ENCODE data around the gene ELP2. TPM values are rescaled to one million over a fixed set of nuclear protein-coding genes. Genes with fewer than 3 reads are reported as not detected.
A peak's percentile ranks its signal among the peaks of the same experiment; 100 is the strongest.

Gene ELP2
- total RNA-seq, 2 donors from 2014 or later, result 147 to 152 TPM

GRCh38 chr18:36189486-36189885, 59.8 kb downstream of the ELP2 start:
- peaks cover 29% of the 10 kb centered on the region for H3K27me3 Mint-ChIP-seq
- H3K4me1 Mint-ChIP-seq, result peaks cover 14% of the 10 kb centered on the region
- H3K4me3 Mint-ChIP-seq, result no peak overlapping the region
- DNase-seq (no peak), ATAC-seq (no peak)
- H3K36me3 Mint-ChIP-seq (ENCODE audit: low read depth), result peaks cover 6% of the 10 kb centered on the region
- no peak overlapping the region for H3K27ac Mint-ChIP-seq
- H3K9me3 ChIP-seq (ENCODE audit: control insufficient read depth, low read length, poor library complexity, severe bottlenecking), result no peaks in the 10 kb centered on the region

GRCh38 chr18:36191286-36191685, 61.6 kb downstream of the ELP2 start:
- no peak overlapping the region for H3K4me3 Mint-ChIP-seq
- peaks cover 6% of the 10 kb centered on the region for H3K36me3 Mint-ChIP-seq (ENCODE audit: low read depth)
- no peak for DNase-seq
- peaks cover 39% of the 10 kb centered on the region for H3K27me3 Mint-ChIP-seq
- ATAC-seq, result no peak
- H3K27ac Mint-ChIP-seq, result no peak overlapping the region
- no peaks in the 10 kb centered on the region for H3K9me3 ChIP-seq (ENCODE audit: control insufficient read depth, low read length, poor library complexity, severe bottlenecking)
- H3K4me1 Mint-ChIP-seq, result peaks cover 12% of the 10 kb centered on the region

GRCh38 chr18:36191711-36192110, 62.0 kb downstream of the ELP2 start:
- DNase-seq, result no peak
- Mint-ChIP-seq H3K4me3 (no peak overlapping the region), H3K27me3 (peaks cover 39% of the 10 kb centered on the region), H3K4me1 (peaks cover 12% of the 10 kb centered on the region), H3K27ac (no peak overlapping the region), H3K36me3 (ENCODE audit: low read depth) (peaks cover 6% of the 10 kb centered on the region)
- no peaks in the 10 kb centered on the region for H3K9me3 ChIP-seq (ENCODE audit: control insufficient read depth, low read length, poor library complexity, severe bottlenecking)
- no peak for ATAC-seq

- Mint-ChIP-seq H3K4me3 (no peak overlapping the region), H3K36me3 (ENCODE audit: low read depth) (peaks cover 2% of the 10 kb centered on the region), H3K27me3 (peaks cover 21% of the 10 kb centered on the region)
Observed at GRCh38 chr18:36194600-36195315, 65.1 kb downstream of the ELP2 start.

GRCh38 chr18:36195427-36196122, 65.9 kb downstream of the ELP2 start:
- DNase-seq, result no peak
- no peak for ATAC-seq
- no peaks in the 10 kb centered on the region for H3K9me3 ChIP-seq (ENCODE audit: control insufficient read depth, low read length, poor library complexity, severe bottlenecking)
- peaks cover 2% of the 10 kb centered on the region for H3K4me1 Mint-ChIP-seq
- H3K27me3 Mint-ChIP-seq, result peaks cover 21% of the 10 kb centered on the region
- peaks cover 2% of the 10 kb centered on the region for H3K36me3 Mint-ChIP-seq (ENCODE audit: low read depth)
- peak overlapping the region; percentile 49 for H3K4me3 Mint-ChIP-seq
- no peak overlapping the region for H3K27ac Mint-ChIP-seq

More at GRCh38 chr18:36194600-36195315, 65.1 kb downstream of the ELP2 start:
- peaks cover 2% of the 10 kb centered on the region for H3K4me1 Mint-ChIP-seq
- no peak for DNase-seq
- no peaks in the 10 kb centered on the region for H3K9me3 ChIP-seq (ENCODE audit: control insufficient read depth, low read length, poor library complexity, severe bottlenecking)
- ATAC-seq, result no peak
- no peak overlapping the region for H3K27ac Mint-ChIP-seq

GRCh38 chr18:36196238-36196995, 66.7 kb downstream of the ELP2 start:
- Mint-ChIP-seq H3K27ac (no peak overlapping the region), H3K36me3 (ENCODE audit: low read depth) (no peaks in the 10 kb centered on the region), H3K4me3 (peak overlapping the region; percentile 49), H3K4me1 (peaks cover 2% of the 10 kb centered on the region), H3K27me3 (peaks cover 15% of the 10 kb centered on the region)
- H3K9me3 ChIP-seq (ENCODE audit: control insufficient read depth, low read length, poor library complexity, severe bottlenecking), result no peaks in the 10 kb centered on the region
- ATAC-seq (no peak), DNase-seq (no peak)

GRCh38 chr18:36197511-36198166, 67.9 kb downstream of the ELP2 start:
- Mint-ChIP-seq H3K4me3 (no peak overlapping the region), H3K4me1 (peaks cover 2% of the 10 kb centered on the region), H3K36me3 (ENCODE audit: low read depth) (no peaks in the 10 kb centered on the region), H3K27me3 (peaks cover 10% of the 10 kb centered on the region), H3K27ac (no peak overlapping the region)
- DNase-seq (no peak), ATAC-seq (no peak)
- H3K9me3 ChIP-seq (ENCODE audit: control insufficient read depth, low read length, poor library complexity, severe bottlenecking), result no peaks in the 10 kb centered on the region

GRCh38 chr18:36199691-36200295, 70.1 kb downstream of the ELP2 start:
- no peaks in the 10 kb centered on the region for H3K36me3 Mint-ChIP-seq (ENCODE audit: low read depth)
- no peak overlapping the region for H3K27ac Mint-ChIP-seq
- peaks cover 2% of the 10 kb centered on the region for H3K4me1 Mint-ChIP-seq
- peaks cover 10% of the 10 kb centered on the region for H3K27me3 Mint-ChIP-seq
- no peak overlapping the region for H3K4me3 Mint-ChIP-seq
- no peaks in the 10 kb centered on the region for H3K9me3 ChIP-seq (ENCODE audit: control insufficient read depth, low read length, poor library complexity, severe bottlenecking)
- DNase-seq, result no peak
- no peak for ATAC-seq

GRCh38 chr18:36200354-36200771, 70.7 kb downstream of the ELP2 start:
- peaks cover 2% of the 10 kb centered on the region for H3K4me1 Mint-ChIP-seq
- H3K9me3 ChIP-seq (ENCODE audit: control insufficient read depth, low read length, poor library complexity, severe bottlenecking), result no peaks in the 10 kb centered on the region
- DNase-seq, result no peak
- ATAC-seq, result no peak
- no peak overlapping the region for H3K27ac Mint-ChIP-seq
- no peak overlapping the region for H3K4me3 Mint-ChIP-seq
- H3K36me3 Mint-ChIP-seq (ENCODE audit: low read depth), result no peaks in the 10 kb centered on the region
- peaks cover 6% of the 10 kb centered on the region for H3K27me3 Mint-ChIP-seq

- DNase-seq, result no peak
- Mint-ChIP-seq H3K27me3 (no peaks in the 10 kb centered on the region), H3K4me3 (no peak overlapping the region), H3K36me3 (ENCODE audit: low read depth) (no peaks in the 10 kb centered on the region), H3K4me1 (no peaks in the 10 kb centered on the region), H3K27ac (no peak overlapping the region)
- H3K9me3 ChIP-seq (ENCODE audit: control insufficient read depth, low read length, poor library complexity, severe bottlenecking), result no peaks in the 10 kb centered on the region
- ATAC-seq, result no peak
Observed at GRCh38 chr18:36201765-36202164, 72.1 kb downstream of the ELP2 start.

- no peaks in the 10 kb centered on the region for H3K4me1 Mint-ChIP-seq
- no peak overlapping the region for H3K4me3 Mint-ChIP-seq
- ATAC-seq (no peak), DNase-seq (no peak)
- H3K36me3 Mint-ChIP-seq (ENCODE audit: low read depth), result no peaks in the 10 kb centered on the region
- H3K9me3 ChIP-seq (ENCODE audit: control insufficient read depth, low read length, poor library complexity, severe bottlenecking), result no peaks in the 10 kb centered on the region
- H3K27ac Mint-ChIP-seq, result no peak overlapping the region
- H3K27me3 Mint-ChIP-seq, result no peaks in the 10 kb centered on the region
Observed at GRCh38 chr18:36203360-36203895, 73.7 kb downstream of the ELP2 start.

- DNase-seq (no peak), ATAC-seq (no peak)
- Mint-ChIP-seq H3K27me3 (no peaks in the 10 kb centered on the region), H3K27ac (no peak overlapping the region), H3K4me1 (no peaks in the 10 kb centered on the region), H3K4me3 (no peak overlapping the region), H3K36me3 (ENCODE audit: low read depth) (no peaks in the 10 kb centered on the region)
- H3K9me3 ChIP-seq (ENCODE audit: control insufficient read depth, low read length, poor library complexity, severe bottlenecking), result no peaks in the 10 kb centered on the region
Observed at GRCh38 chr18:36205166-36205565, 75.5 kb downstream of the ELP2 start.
